GM21390 (cell line): ENCODE measurements around the gene TRAPPC4.
A peak's percentile ranks its signal among the peaks of the same experiment; 100 is the strongest.
"Not testable (repeated sequence)": the region's sequence is repeated elsewhere in the genome, so short reads cannot be mapped to it uniquely, and the experiment has no call there.

Source experiments
- ATAC-seq: cut with Tn5 transposase; IDR thresholded peaks from one replicate; pipeline ENCODE4 v1.9.1; 2021; ENCODE audit not compliant: unreplicated experiment

The TRAPPC4 gene

DNA sequence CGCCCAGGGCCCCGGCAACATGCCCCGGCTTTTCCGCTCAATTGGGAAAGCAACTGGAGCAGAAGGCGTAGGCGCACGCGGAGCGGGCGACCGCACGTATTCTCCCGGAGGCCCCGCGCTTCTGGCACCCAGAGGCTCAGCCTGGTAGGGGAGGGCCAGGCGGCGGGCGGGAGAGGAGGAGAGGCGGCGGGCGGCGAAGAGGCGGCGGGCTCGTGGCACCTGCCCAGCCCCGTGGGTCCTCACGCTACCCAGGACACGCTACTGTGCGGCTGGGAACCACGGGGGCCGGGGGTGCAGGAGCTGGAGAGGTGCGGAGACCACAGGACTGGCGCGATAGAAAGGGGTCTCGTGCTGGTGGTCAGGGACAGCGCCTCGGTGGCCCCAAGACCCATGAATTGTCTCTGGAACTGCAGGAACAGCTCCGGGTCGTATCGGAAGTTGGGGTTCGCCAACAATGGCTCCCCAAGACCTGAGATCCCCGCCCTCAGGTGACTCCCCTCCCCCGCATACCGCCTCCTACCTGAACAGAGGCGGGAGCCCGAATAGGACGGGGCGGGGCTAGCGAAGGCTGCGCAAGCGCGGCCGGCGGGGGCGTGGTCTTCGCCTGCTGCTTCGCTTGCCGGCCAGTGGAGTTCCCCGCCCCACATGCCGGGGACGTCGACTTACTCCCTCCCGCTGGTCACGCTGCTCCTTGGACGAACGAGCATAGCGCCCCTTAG, 11.9 kb downstream of the TRAPPC4 start, which contains the start of gene SLC37A4:
Gene SLC37A4, minus strand, starts transcription at position 549 of the 719 bp plus-strand sequence.
- peak; percentile 83 for ATAC-seq

DNA sequence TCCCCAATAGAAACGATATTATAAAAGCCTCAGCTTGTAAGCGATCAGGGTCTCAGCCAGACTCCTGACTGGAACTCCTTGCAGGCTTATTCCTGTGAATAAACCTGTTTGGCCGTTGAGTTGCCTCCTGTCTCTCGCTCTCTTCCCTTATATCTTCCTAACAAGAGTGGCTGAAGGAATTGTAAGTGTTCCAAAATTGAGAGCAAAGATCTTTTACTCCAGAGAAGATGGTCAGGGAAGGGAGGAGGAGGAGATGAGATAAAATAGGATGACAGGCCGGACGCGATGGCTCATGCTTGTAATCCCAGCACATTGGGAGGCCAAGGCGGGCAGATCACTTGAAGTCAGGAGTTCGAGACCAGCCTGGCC, 13.3 kb downstream of the TRAPPC4 start:
- ATAC-seq, result no peak

DNA sequence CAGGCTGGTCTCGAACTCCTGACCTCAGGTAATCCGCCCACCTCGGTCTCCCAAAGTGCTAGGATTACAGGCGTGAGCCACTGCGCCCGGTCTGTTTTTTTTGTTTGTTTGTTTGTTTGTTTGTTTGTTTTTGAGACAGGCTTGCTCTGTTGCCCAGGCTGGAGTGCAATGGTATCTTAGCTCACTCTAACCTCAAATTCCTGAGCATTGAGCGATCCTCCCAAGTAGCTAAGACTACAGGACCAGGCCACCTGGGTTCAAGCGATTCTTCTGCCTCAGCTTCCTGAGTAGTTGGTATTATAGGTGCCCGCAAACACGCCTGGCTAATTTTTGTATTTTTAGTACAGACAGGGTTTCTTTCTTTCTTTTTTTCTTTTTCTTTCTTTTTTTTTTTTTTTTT, 14.9 kb downstream of the TRAPPC4 start:
- ATAC-seq, result not testable (repeated sequence)

DNA sequence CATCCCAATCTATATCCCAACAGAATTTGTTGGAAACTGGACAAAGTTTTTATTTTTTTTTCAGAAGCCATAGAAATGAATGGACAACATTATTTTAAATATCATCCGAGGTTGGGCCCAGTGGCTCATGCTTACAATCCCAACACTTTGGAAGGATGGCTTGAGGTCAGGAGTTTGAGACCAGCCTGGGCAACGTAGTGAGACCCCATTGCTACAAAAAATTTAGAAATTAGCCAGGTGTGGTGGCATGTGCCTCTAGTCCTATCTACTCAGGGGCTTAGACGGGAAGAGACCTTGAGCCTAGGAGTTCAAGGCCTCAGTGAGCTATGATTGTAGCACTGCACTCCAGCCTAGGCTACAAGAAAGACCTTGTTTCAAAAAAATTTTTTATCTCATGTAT, 16.2 kb downstream of the TRAPPC4 start:
- ATAC-seq, result no peak

DNA sequence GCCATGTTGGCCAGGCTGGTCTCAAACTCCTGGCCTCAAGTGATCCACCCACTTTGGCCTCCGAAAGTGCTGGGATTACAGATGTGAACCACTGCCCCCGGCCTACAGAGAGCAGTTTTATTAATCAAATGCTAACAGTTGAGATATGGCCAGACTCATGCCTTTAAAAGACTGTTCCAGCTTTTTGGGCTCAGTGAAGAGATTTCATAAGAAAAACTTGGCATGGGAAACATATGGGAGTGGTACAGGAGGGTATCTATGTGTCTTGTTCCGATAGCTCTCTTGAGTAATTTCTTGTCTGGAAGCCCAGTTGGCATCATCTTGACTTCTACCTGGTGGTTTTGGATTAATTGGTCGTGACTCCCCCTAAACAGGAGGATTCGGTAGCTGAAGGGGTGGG, 20.3 kb downstream of the TRAPPC4 start:
- ATAC-seq, result no peak

DNA sequence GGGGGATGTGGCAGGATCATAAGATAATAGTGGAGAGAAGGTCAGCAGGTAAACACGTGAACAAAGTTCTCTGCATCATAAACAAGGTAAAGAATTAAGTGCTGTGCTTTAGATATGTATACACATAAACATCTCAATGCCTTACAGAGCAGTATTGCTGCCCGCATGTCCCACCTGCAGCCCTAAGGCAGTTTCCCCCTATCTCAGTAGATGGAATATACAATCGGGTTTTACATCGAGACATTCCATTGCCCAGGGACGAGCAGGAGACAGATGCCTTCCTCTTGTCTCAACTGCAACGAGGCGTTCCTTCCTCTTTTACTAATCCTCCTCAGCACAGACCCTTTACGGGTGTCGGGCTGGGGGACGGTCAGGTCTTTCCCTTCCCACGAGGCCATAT, 20.9 kb downstream of the TRAPPC4 start:
- ATAC-seq, result not testable (repeated sequence)

DNA sequence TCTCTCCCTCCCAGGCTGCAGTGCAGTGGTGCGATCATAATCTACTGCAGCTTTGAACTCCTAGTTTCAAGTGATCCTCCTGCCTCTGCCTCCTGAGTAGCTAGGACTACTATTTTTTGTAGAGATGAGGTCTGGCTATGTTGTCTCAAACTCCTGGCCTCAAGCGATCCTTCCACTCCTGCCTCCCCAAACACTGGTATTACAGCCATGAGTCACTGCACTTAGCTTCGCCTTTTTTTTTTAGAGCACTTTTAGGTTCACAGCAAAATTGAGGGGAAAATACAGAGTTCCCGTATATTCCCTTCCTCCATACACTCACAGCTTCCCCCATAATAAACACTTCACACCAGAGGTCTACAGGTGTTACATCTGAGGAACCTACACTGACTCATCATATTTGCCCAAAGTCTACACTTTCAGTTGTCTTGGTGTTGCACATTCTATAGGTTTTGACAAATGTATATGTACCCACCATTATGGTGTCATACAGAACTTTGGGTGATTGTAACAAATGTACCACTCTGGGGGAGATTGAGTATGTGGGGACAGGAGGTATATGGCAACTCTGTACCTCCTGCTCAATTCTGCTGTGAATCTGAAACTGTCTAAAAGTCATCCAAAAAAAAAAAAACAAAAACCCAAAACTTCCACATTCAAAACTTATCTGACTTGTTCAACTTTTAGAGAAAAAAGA, 23.4 kb downstream of the TRAPPC4 start:
- ATAC-seq, result no peak

DNA sequence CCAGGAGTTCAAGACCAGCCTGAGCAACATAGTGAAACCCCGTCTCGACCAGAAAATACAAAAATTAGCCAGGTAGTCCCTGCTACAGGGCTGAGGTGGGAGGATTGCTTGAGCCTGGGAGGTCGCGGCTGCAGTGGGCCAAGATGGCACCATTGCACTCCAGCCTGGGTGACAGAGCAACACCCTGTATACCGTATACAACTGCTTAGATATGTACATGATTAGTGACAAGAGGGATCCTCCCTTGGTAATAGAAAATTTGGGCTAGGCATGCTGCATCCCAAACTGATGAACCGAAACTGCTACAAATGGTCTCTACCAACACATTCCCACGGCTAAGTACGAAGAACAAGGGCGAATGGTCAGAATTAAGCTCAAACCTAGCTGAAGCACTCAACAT, 24.4 kb downstream of the TRAPPC4 start:
- ATAC-seq, result no peak

DNA sequence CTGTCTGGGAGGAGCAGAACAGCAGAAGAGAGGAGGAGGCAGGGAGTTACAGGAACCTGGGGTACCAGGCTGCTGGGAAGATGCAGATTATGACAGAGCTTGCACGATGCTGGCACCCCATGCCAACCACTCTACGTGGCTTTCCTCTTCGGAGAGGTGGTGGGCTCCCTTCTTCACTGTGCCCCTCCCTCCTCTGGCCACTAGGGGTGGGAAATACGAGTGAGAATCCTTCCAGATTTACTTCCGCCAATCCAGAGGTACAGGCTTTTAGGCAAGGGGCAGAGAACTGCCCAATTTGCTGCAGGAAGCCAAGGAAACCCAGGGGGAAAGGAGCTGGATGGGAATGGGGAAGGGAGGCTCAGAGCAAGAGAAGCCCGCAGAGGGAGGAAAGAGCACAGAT, 26.1 kb downstream of the TRAPPC4 start:
- ATAC-seq, result no peak

DNA sequence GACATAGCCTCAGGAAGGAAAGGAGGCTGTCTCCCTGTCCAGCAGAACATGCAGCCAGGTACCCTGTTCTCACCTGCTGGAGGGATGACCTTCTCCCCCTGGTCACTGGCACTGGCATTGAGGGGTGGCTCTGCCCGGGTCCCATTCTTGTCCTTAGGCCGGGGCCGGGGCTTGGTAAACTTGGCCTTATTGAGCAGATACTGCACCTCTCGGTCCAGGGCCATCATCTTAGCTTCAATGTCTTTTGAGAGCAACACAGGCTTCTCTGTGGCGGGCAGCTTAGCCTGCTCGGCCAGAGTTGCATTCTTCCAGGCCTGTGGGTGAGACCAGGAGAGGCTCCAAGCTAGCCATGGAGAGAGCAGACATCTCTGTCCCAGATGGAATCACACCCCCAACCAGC, 27.9 kb downstream of the TRAPPC4 start:
- no peak for ATAC-seq

DNA sequence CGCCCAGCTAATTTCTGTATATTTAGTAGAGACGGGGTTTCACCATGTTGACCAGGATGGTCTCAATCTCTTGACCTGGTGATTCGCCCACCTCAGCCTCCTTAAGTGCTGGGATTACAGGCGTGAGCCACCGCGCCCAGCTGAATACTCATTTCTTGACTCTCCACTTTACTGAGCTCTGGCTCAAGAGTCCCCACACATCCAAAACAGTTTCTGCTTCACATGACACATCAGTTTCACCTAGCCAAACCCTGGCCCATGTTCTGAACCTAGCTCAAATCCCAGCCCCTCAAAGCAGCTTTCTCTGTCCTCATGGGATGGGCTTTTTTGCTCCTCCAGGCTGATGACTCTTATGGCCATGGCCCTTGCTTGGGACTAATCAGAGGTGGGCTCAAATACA, 28.6 kb downstream of the TRAPPC4 start:
- no peak for ATAC-seq

DNA sequence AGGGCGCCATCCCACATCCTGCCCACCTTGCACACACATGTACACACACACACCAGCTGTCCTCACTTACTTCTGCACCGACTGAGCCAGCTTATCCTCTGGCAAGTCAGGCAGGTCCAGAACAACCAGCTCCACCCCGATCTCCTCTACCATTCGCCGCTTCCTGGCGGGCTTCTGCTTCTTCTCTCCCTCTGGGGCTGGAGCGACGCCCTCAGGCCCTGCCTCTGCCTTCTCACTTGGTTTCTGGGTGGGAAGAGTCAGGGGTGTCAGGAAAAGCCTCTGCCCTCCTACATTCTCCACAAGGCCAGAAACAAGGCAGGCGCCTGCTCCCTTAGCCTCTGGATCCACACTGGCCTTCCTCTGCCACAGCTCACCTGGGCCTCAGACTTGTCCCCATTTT, 30.1 kb downstream of the TRAPPC4 start:
- ATAC-seq, result no peak

DNA sequence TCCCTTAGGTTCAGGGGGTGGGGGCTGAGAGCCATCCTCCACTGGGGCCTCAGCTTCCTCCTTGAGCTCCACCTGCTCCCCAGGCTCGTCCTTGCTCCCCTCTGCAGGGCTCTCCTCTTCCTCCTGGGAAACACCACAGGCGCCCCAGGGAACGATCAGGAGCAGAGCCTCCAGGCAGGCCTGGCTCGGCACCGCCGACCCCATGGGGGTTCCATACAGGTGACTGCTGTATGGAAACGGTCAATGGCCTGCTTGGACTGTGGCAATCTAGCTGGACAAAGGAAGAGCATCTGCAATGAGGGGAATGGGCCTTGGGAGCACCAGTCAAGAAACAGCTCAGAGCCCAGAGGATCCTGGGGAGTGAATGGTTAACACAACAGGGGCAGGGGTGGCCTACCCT, 30.5 kb downstream of the TRAPPC4 start:
- ATAC-seq, result no peak

DNA sequence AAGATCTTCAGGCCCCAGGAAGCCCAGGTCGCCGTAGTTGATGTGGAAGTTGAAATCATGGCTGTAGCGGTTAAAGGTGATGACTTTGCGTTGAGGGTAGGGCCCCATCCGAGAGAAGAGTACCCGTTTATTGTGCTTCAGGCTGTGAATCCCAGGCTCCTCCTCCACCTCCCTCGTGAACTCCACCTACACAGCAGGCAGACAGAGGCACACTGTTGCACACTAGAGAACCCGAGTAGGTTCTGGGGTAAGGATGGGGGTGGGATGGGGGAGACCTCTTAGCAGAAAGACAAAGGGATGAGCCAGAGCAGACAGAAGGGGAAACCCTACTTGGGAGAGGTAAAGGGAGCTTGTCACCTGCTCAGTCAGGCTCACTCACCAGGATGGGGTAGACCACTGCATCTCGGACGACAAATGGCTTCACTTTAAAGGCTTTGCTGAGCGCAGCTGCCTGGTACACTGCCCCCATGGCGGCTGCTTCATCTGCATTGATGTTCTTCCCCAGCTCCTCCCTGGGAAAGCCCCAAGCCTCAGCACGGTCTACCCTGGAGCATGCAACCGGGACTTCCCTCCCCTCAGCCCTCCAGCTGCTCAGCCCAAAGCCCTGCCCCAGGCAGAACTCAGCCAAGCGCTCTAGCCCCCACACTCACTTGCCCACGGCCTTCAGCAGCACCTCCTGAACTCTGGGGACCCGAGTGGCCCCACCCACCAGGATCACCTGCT, 33.0 kb downstream of the TRAPPC4 start:
- no peak for ATAC-seq

DNA sequence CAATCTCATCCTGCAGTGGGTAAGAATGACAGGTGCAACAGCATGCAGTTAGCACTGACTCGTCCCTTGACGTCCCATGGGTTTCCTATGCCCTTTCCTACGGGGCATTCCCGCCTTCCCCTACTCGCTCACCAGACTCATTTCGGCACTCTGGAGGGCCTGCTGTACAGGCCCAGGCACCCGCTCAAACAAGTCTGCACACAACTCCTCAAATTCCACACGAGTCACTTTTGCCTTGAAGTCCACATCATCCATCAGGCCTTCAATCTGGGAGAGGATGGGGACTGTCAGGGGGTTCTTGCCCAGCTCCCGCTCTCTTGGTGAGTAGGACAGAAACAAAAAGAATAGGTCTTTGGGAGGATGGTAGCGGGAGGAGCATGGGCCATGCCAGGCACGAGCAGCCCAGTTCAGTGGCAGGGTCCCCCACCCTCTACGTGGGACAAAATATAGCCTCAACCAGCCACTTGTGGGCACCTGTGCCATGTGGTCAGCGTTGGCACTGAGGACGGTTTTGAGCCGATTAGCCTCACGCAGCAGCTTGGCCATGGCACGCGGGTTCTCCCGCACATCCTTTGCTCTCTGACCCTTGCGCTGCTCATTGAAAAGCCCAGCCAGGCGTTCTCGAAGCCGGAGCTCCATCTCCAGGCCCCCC, 33.7 kb downstream of the TRAPPC4 start:
- ATAC-seq, result no peak

DNA sequence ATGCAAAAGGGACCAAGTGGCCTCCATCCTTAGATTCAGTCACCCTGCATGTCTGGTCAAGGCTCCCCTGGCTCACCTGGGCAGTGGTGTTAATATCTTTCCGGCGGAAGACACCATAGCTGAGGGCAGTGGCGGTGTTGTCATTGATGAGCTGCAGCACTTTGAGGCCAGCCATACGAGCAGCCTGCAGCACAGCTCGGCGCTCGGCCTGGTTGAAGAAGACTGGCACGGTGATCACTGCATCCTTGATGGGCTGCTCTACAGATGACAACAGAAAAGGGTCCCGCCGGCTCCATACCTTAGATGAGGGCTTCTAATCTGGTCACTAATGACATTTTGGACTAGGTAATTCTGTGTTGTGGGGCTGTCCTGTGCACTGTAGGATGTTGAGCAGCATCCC, 35.9 kb downstream of the TRAPPC4 start:
- ATAC-seq, result no peak

DNA sequence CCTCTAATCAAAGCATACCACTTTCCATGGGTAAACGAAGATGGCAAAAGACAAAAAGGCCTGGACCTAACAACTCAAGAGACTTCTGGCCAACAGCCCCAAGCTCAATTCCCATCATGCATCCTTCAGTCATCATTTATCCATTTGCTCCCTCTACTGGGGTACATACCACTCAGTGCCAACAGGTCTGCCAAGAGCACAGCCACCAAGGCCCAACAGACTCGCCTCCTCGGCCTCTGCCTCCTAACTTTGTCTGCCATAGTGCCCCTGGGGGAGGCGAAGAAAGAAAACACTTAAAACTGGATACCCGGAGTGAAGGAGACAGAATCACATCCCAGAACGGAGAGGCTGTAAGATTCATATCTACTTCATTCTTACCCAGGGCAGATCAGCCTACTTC, 37.3 kb downstream of the TRAPPC4 start:
- ATAC-seq, result no peak

DNA sequence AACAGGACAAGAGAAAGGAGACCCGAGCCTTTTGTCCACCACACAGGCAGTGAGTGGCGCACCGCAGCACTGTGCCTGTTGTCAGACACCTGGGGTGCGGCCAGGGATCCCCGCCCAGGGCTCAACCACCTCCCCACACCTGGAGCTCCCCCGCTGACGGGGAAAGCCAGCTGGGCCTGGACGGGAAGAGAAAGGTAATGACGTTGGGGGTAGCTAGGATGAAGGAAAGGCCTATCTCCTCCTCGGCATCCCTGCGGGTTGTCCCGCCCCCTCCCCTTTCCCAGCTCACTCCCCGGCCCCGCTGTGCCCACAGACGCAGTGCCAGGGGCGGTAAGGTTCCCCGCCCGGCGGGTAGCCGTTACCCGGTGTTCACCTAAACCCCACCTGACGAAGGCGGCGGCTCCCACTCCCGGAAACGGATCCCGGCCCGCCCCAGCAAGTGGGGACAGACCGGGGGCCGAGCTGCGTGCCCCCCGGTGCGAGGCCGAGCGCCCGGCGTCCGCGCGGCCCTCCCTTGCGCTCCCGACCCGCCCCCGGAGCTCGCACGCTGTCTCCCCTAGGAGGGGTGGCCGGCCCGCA, 37.9 kb downstream of the TRAPPC4 start:
- peak; percentile 1 for ATAC-seq

DNA sequence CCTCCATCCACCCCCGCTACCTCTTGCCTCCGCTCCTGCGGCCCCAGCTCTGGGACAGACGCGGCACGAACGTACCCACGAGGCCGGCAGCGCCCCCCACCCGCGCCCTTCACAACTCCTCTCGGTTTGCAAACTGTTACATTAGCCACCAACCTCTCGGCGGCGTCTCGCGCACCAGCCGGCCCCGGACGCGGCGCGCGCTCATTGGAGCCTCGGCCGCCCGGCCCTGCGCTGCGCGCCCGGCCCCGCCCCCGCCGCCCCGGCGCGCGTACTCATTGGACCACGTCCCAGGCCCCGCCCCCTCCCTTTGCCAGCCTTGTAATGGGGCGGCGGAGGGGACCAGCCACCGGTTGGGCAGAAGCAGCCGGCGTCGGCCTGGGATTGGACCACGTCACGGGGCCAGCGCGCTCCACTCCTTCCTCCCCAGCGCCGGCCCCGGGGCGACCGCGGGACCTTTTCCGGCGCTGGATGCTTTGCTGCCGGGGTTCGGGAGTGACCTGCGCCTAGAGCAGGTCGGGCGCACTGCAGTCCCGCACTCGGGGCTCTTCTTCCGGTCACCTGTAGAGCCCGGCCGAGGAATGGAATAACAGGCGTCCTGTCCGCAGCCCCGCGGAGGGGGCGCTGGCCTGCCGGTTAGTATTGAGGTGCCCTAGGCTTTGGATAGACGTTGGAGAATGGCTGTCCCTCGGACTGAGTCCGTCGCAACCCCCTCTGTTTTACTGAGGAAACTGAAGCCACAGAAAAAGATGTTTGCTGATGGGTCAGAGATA, 38.6 kb downstream of the TRAPPC4 start, which contains the start of gene HYOU1:
Gene HYOU1, minus strand, starts transcription at position 206 of the 770 bp plus-strand sequence. CDS start 1,045 bp downstream, outside the sequence.
- peak; percentile 94 for ATAC-seq

DNA sequence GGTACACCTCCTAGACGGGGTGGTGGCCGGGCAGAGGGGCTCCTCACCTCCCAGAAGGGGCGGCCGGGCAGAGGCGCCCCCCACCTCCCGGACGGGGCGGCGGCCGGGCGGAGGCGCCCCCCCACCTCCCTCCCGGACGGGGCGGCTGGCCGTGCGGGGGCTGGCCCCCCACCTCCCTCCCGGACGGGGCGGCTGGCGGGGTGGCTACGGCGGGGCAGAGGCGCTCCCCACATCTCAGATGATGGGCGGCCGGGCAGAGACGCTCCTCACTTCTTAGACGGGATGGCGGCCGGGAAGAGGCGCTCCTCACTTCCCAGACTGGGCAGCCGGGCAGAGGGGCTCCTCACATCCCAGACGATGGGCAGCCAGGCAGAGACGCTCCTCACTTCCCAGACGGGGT, 40.6 kb downstream of the TRAPPC4 start:
- ATAC-seq, result not testable (repeated sequence)
